HCT116 (cell line): ENCODE results near the gene FILIP1. TPM values are rescaled to one million over a fixed set of nuclear protein-coding genes. Genes with fewer than 3 reads are reported as not detected.

Experiments used
- ATAC-seq: fragments of 200-7000 bp; cut with Tn5 transposase; 2 replicates; pipeline ENCODE4 v1.9.1; 2020; ENCODE audit warnings: mild to moderate bottlenecking, moderate library complexity
- BruUV-seq: library from RNA; stranded (reverse); fragments of 400-500 nt; replicated peaks from 2 replicates; lab custom pipeline; 2021; lab: Mats Ljungman, UMichigan
- CTCF ChIA-PET: fragments of 300-600 bp; sonication (Branson Sonifier 250); formaldehyde crosslinking; loops from one replicate; lab custom pipeline; 2021; ENCODE audit warnings: antibody characterized with exemption; lab: Charles Lee
- POLR2A ChIA-PET: fragments of 300-600, 350-600 bp; sonication (Branson Sonifier 250); formaldehyde crosslinking; loops from one replicate; lab custom pipeline; 2021; ENCODE audit warnings: antibody characterized with exemption; lab: Charles Lee
- RAD21 ChIA-PET, 2 experiments: fragments of 300-600 bp; sonication (Branson Sonifier 250); formaldehyde crosslinking; loops; one replicate each; lab custom pipeline; 2023; ENCODE audit warnings: low total read pairs in 2 of 2; ENCODE audit not compliant: uncharacterized antibody in 2 of 2, unreplicated experiment in 2 of 2, low non-redundant PET in 1 of 2; lab: Charles Lee
- DNase-seq: peaks from one replicate; pipeline ENCODE4 v3.0.0-alpha.2; 2010; ENCODE audit warnings: low read depth, low spot score
- H2AFZ ChIP-seq: fragments of 200-600 bp; shearing (Covaris generic), sonication (generic); 2 replicates; pipeline ENCODE4 v1.6.1; 2017; ENCODE audit warnings: low read depth, mixed run types, mixed read lengths, antibody characterized with exemption, low read length; ENCODE audit not compliant: poor library complexity, severe bottlenecking
- H3K27ac ChIP-seq: 2 replicates; pipeline ENCODE4 v1.5.1; 2012; ENCODE audit warnings: low read depth, low read length
- H3K27me3 ChIP-seq: fragments of 200-600 bp; sonication (generic); 2 replicates; pipeline ENCODE4 v1.6.1; 2016; ENCODE audit warnings: mixed run types, low read length, mixed read lengths; ENCODE audit not compliant: insufficient read depth
- H3K36me3 ChIP-seq, 2 experiments: fragments of 200-500 bp in 1 of 2; fragments of 200-600 bp in 1 of 2; sonication (Bioruptor generic) in 1 of 2; sonication (generic) in 1 of 2; 2 replicates each; pipeline versions ENCODE4 v1.5.1 to v1.6.1; 2014 to 2016; ENCODE audit warnings: low read length in 2 of 2, inconsistent platforms in 1 of 2, mixed read lengths in 1 of 2, mixed run types in 1 of 2; ENCODE audit not compliant: insufficient read depth in 2 of 2, control insufficient read depth in 1 of 2
- H3K4me1 ChIP-seq, 2 experiments: fragments of 200-600 bp in 1 of 2; sonication (generic) in 1 of 2; 2 replicates each; pipeline versions ENCODE4 v1.5.1 to v1.6.1; 2012 to 2017; ENCODE audit warnings: low read length in 2 of 2, inconsistent platforms in 1 of 2, mild to moderate bottlenecking in 1 of 2, mixed read lengths in 1 of 2, mixed run types in 1 of 2, moderate library complexity in 1 of 2; ENCODE audit not compliant: insufficient read depth in 2 of 2, control insufficient read depth in 1 of 2
- H3K4me2 ChIP-seq: fragments of 200-600 bp; sonication (generic); 2 replicates; pipeline ENCODE4 v1.6.1; 2017; ENCODE audit warnings: mixed run types, low read length, mixed read lengths
- H3K4me3 ChIP-seq, 2 experiments: fragments of 200-600 bp in 1 of 2; sonication (generic) in 1 of 2; replicated peaks in 1 of 2; 2 replicates each; pipeline ENCODE4 v1.5.1; 2011 to 2016; ENCODE audit warnings: low read length in 2 of 2, control low read depth in 1 of 2, low read depth in 1 of 2, mild to moderate bottlenecking in 1 of 2, mixed read lengths in 1 of 2, mixed run types in 1 of 2
- H3K79me2 ChIP-seq: fragments of 200-600 bp; sonication (generic); 2 replicates; pipeline ENCODE4 v1.6.1; 2017; ENCODE audit warnings: mild to moderate bottlenecking, mixed run types, low read length, moderate library complexity, mixed read lengths; ENCODE audit not compliant: insufficient read depth
- H3K9ac ChIP-seq: fragments of 200-600 bp; sonication (generic); 2 replicates; pipeline ENCODE4 v1.6.1; 2016; ENCODE audit warnings: low read length, mixed read lengths
- H3K9me2 ChIP-seq: fragments of 200-600 bp; sonication (generic), shearing (Covaris generic); 2 replicates; pipeline ENCODE4 v1.6.1; 2017; ENCODE audit warnings: mixed run types, mild to moderate bottlenecking, moderate library complexity; ENCODE audit not compliant: insufficient read depth
- H3K9me3 ChIP-seq, 2 experiments: fragments of 200-500 bp in 1 of 2; fragments of 200-600 bp in 1 of 2; sonication (Bioruptor generic) in 1 of 2; sonication (generic) in 1 of 2; 2 replicates each; pipeline ENCODE4 v1.6.1; 2014 to 2017; ENCODE audit warnings: low read length in 2 of 2, mixed read lengths in 2 of 2, inconsistent platforms in 1 of 2, low read depth in 1 of 2, mild to moderate bottlenecking in 1 of 2, mixed run types in 1 of 2, moderate library complexity in 1 of 2; ENCODE audit not compliant: control insufficient read depth in 1 of 2, insufficient read depth in 1 of 2
- H4K20me1 ChIP-seq: fragments of 200-600 bp; sonication (generic), shearing (Covaris generic); 2 replicates; pipeline ENCODE4 v1.6.1; 2017; ENCODE audit warnings: mixed run types, mild to moderate bottlenecking, moderate library complexity; ENCODE audit not compliant: insufficient read depth
- CBX3 ChIP-seq: IDR thresholded peaks from 2 replicates; pipeline ENCODE4 v1.6.1; 2012; ENCODE audit warnings: low read depth
- CTCF ChIP-seq, 3 experiments: fragments of 200-600 bp in 1 of 3; sonication (generic) in 1 of 3; IDR thresholded peaks in 2 of 3; conservative IDR thresholded peaks in 1 of 3; 2 replicates each; pipeline ENCODE4 v1.5.1; 2012 to 2017; ENCODE audit warnings: low read depth in 2 of 3, low read length in 2 of 3, antibody characterized with exemption in 1 of 3, borderline replicate concordance in 1 of 3, control low read depth in 1 of 3, mild to moderate bottlenecking in 1 of 3, mixed read lengths in 1 of 3, mixed run types in 1 of 3, moderate library complexity in 1 of 3; ENCODE audit not compliant: insufficient read depth in 1 of 3
- EZH2phosphoT487 ChIP-seq: fragments of 200-600 bp; IDR thresholded peaks from 2 replicates; pipeline ENCODE4 v1.6.1; 2018; ENCODE audit warnings: antibody characterized with exemption, borderline replicate concordance
- ZFX ChIP-seq: fragments of 450-650 bp; IDR thresholded peaks from 2 replicates; pipeline ENCODE4 v1.6.1; 2017
- intact Hi-C: fragments of 100-400 bp; cut with micrococcal nuclease; formaldehyde crosslinking; loops from 2 replicates; pipeline ENCODE4 v1.10.0; 2022
- total RNA-seq: library from RNA; stranded (reverse); gene quantifications from one replicate; pipeline ENCODE4 v1.2.1, GENCODE V29; 2021; ENCODE audit not compliant: unreplicated experiment
- TF ChIP-seq, protein P1 (sequence below): IDR thresholded peaks from 2 replicates; pipeline ENCODE4 v1.6.1; 2012; ENCODE audit warnings: low read depth
- TF ChIP-seq, protein P2 (sequence below): IDR thresholded peaks from 2 replicates; pipeline ENCODE4 v1.6.1; 2011; ENCODE audit warnings: mild to moderate bottlenecking, low read length, moderate library complexity; ENCODE audit not compliant: insufficient replicate concordance; ENCODE audit errors: extremely low read depth

The FILIP1 gene
- total RNA-seq, 1 experiment from 2014 or later, result 0.05 TPM

- TF ChIP-seq EZH2phosphoT487, result no peak
Measured at GRCh38 chr6:75284632-75285282, 208.8 kb downstream of the FILIP1 start, which contains the start of gene TMEM30A (continued).

DNA sequence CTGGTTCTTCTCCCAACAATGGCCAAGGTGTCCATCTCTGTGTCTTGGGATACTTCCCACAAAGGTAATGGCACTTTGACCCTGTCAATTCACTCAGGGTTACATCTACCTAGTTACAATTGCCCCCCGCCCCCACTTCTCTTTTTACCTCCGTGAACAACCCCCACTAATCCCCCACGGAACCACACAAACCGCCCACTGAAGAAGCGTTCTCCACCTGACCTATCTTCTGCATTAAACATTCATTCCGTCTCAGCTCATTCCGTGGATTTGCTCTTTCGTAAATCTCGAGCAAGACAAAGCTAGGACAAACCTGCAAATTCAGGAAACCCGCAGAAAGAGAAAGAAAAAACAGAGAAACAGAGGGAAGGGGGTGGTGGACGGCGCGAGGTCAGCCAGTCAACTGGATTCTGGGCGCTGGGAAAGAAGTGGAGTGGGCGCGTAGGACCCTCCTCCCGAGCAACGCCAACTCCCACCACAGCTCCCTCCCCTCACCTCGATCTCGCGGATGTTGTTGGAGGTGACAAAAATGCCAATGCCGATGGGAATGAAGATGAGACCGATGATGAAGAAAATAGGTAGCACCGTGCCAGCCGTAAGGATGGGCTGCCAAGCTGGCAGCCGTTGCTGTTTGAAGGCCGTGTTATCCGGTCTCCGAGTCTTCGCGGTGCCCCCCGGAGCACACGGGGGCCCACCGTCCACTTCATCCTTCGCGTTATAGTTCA, 209.5 kb downstream of the FILIP1 start:
- peak overlapping the region; percentile 58 for H3K27ac ChIP-seq
- RAD21 ChIA-PET, result interaction anchor here in 1 of 2 experiments (0.6 kb wide), 1 partner anchor 264 kb away, joined by 7 read pairs; no protein-coding TSS in a partner anchor
- CTCF ChIA-PET, result interaction anchor here (1.4 kb wide), 1 partner anchor 13 kb away, joined by 10 read pairs; no protein-coding TSS in a partner anchor
- H3K9ac ChIP-seq, result peak overlapping the region; percentile 81
- intact Hi-C loops, result no loop called here
- no TSS peak for BruUV-seq
- TF ChIP-seq EZH2phosphoT487 (no peak), CBX3 (no peak), CTCF (IDR thresholded peaks at IDR 0.05 in 2 of 3, conservative IDR thresholded peaks at IDR 0.05 in 1 of 3; ENCODE audit: borderline replicate concordance in 1 of 3, insufficient read depth in 1 of 3, low read depth in 2 of 3, low read length in 2 of 3) (no peak), ZFX (peak; percentile 53; the same call in 1 of the 2 replicates)
- TF ChIP-seq, protein P1, sequence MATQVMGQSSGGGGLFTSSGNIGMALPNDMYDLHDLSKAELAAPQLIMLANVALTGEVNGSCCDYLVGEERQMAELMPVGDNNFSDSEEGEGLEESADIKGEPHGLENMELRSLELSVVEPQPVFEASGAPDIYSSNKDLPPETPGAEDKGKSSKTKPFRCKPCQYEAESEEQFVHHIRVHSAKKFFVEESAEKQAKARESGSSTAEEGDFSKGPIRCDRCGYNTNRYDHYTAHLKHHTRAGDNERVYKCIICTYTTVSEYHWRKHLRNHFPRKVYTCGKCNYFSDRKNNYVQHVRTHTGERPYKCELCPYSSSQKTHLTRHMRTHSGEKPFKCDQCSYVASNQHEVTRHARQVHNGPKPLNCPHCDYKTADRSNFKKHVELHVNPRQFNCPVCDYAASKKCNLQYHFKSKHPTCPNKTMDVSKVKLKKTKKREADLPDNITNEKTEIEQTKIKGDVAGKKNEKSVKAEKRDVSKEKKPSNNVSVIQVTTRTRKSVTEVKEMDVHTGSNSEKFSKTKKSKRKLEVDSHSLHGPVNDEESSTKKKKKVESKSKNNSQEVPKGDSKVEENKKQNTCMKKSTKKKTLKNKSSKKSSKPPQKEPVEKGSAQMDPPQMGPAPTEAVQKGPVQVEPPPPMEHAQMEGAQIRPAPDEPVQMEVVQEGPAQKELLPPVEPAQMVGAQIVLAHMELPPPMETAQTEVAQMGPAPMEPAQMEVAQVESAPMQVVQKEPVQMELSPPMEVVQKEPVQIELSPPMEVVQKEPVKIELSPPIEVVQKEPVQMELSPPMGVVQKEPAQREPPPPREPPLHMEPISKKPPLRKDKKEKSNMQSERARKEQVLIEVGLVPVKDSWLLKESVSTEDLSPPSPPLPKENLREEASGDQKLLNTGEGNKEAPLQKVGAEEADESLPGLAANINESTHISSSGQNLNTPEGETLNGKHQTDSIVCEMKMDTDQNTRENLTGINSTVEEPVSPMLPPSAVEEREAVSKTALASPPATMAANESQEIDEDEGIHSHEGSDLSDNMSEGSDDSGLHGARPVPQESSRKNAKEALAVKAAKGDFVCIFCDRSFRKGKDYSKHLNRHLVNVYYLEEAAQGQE, result no peak
- TF ChIP-seq, protein P2, sequence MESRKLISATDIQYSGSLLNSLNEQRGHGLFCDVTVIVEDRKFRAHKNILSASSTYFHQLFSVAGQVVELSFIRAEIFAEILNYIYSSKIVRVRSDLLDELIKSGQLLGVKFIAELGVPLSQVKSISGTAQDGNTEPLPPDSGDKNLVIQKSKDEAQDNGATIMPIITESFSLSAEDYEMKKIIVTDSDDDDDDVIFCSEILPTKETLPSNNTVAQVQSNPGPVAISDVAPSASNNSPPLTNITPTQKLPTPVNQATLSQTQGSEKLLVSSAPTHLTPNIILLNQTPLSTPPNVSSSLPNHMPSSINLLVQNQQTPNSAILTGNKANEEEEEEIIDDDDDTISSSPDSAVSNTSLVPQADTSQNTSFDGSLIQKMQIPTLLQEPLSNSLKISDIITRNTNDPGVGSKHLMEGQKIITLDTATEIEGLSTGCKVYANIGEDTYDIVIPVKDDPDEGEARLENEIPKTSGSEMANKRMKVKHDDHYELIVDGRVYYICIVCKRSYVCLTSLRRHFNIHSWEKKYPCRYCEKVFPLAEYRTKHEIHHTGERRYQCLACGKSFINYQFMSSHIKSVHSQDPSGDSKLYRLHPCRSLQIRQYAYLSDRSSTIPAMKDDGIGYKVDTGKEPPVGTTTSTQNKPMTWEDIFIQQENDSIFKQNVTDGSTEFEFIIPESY, result no peak
- TF ChIP-seq, all 23 proteins: peak for 1
- Histone ChIP-seq H3K79me2 (peaks cover 62% of the 10 kb centered on the region), H3K9me2 (no peaks in the 10 kb centered on the region), H3K4me2 (peak overlapping the region; percentile 90), H3K36me3 (no peaks in the 10 kb centered on the region), H3K4me3 (peak overlapping the region; percentile 86 to 98), H4K20me1 (no peaks in the 10 kb centered on the region), H3K27me3 (no peaks in the 10 kb centered on the region), H3K4me1 (peaks cover 6 to 19% of the 10 kb centered on the region in 2 experiments; a peak in 3 of 4 replicates), H3K9me3 (no peaks in the 10 kb centered on the region), H2AFZ (no peak overlapping the region)
- ATAC-seq (peak; percentile 43), DNase-seq (no peak)
- POLR2A ChIA-PET, result interaction anchor here (1.1 to 1.5 kb wide), 2 partner anchors 12 to 14 kb away, joined by 3 read pairs; no protein-coding TSS in a partner anchor
